NCI-H524 treated with DMSO at 0.1 percent for 48 hours (cell line): Measurements from ENCODE around the gene ROBO2.
"Not testable (repeated sequence)": the region's sequence is repeated elsewhere in the genome, so short reads cannot be mapped to it uniquely, and the experiment has no call there.

ENCODE experiments used
- DNase-seq: peaks from one replicate; lab custom pipeline; 2025; lab: John Stamatoyannopoulos, UW

Gene ROBO2

GRCh38 chr3:77329116-77329515 is 289.2 kb downstream of the ROBO2 start:
- DNase-seq, result no peak

GRCh38 chr3:77338195-77338594 is 298.3 kb downstream of the ROBO2 start:
- DNase-seq, result no peak

- no peak for DNase-seq
Observed at GRCh38 chr3:77342027-77342426, 302.1 kb downstream of the ROBO2 start.

- DNase-seq, result no peak
Observed at GRCh38 chr3:77342688-77343087, 302.8 kb downstream of the ROBO2 start.

- DNase-seq, result no peak
Observed at GRCh38 chr3:77345009-77345408, 305.1 kb downstream of the ROBO2 start.

- DNase-seq, result no peak
Observed at GRCh38 chr3:77348244-77348855, 308.5 kb downstream of the ROBO2 start.

- DNase-seq, result no peak
Observed at GRCh38 chr3:77354958-77355357, 315.1 kb downstream of the ROBO2 start.

GRCh38 chr3:77362936-77363335 is 323.0 kb downstream of the ROBO2 start:
- DNase-seq, result no peak

- DNase-seq, result no peak
Observed at GRCh38 chr3:77365152-77365551, 325.3 kb downstream of the ROBO2 start.

GRCh38 chr3:77370413-77370812 is 330.5 kb downstream of the ROBO2 start:
- DNase-seq, result no peak

GRCh38 chr3:77372018-77372417 is 332.1 kb downstream of the ROBO2 start:
- DNase-seq, result no peak

GRCh38 chr3:77372634-77373346 is 332.9 kb downstream of the ROBO2 start:
- peak; percentile 9 for DNase-seq

GRCh38 chr3:77373619-77374018 is 333.7 kb downstream of the ROBO2 start:
- DNase-seq, result no peak

GRCh38 chr3:77376511-77376910 is 336.6 kb downstream of the ROBO2 start:
- DNase-seq, result no peak

- DNase-seq, result no peak
Observed at GRCh38 chr3:77377717-77378116, 337.8 kb downstream of the ROBO2 start.

- DNase-seq, result no peak
Observed at GRCh38 chr3:77380136-77380535, 340.2 kb downstream of the ROBO2 start.

- no peak for DNase-seq
Observed at GRCh38 chr3:77381431-77381830, 341.5 kb downstream of the ROBO2 start.

GRCh38 chr3:77392181-77392580 is 352.3 kb downstream of the ROBO2 start:
- no peak for DNase-seq

GRCh38 chr3:77394046-77394445 is 354.1 kb downstream of the ROBO2 start:
- no peak for DNase-seq

GRCh38 chr3:77404871-77405270 is 365.0 kb downstream of the ROBO2 start:
- DNase-seq, result no peak

GRCh38 chr3:77407441-77407840 is 367.5 kb downstream of the ROBO2 start:
- DNase-seq, result peak; percentile 66

GRCh38 chr3:77410334-77410733 is 370.4 kb downstream of the ROBO2 start:
- DNase-seq, result not testable (repeated sequence)

GRCh38 chr3:77411334-77411733 is 371.4 kb downstream of the ROBO2 start:
- no peak for DNase-seq

GRCh38 chr3:77412021-77412438 is 372.1 kb downstream of the ROBO2 start:
- no peak for DNase-seq
